ENCODE data around the gene SLC4A2.

GRCh38 chr7:151085329-151085690 lies 25.9 kb downstream of the SLC4A2 start:
- TF ChIP-seq EP300 (IDR thresholded peaks at IDR 0.05) (no peak), POLR2A (IDR thresholded peaks at IDR 0.05) (no peak), CTCF (IDR thresholded peaks at IDR 0.05) (no peak)
